ENCODE data around the gene GALNT7.

GALNT7 gene

DNA sequence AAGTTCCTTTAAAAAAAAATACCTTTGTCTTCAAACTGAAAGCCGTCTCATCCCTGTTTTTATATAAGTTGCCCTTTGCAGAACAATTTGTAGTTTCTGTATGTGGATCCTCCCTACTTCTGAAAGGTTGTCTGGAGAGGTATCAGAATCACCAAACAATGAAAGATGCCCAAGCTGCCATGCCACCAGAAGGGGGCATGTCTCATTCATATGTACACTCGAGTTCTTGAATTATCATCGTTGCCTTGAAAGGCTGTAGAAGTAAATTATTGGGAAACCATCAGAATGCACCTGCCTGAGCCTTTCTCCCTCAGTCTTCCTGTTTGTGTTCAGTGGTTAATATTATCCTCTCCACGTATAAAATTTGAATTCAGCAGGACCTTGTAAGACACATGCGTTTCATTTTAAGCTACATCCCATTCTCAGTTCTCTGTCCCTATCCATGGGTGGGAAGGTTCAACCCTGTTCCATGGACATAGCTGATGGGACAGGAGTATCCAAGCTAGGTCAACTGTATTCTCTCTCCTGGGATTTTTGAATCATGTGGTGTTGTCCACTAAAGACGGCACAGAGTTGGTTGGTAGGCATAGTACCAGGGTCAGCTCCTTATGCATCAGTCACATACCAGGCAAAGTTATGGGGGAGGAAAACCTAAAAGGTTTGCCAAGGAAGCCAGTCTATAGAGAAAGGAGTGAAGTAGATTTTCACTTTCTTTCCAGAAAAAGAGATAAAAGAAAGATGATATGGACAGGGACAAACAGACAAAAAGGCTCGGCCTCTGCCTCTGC, 24.0 kb downstream of the GALNT7 start:
- Histone ChIP-seq H3K9me3 (ENCODE audit: insufficient read depth, low read length) (no peaks in the 10 kb centered on the region), H3K4me2 (ENCODE audit: low read length) (peak overlapping the region; percentile 8; the same call in 1 of the 2 replicates), H3K36me3 (replicated peaks; ENCODE audit: low read depth, low read length) (no peaks in the 10 kb centered on the region), H4K20me1 (ENCODE audit: insufficient read depth, low read length) (no peaks in the 10 kb centered on the region), H2AFZ (ENCODE audit: low read depth, low read length) (no peak overlapping the region), H3K4me3 (ENCODE audit: low read length) (no peak overlapping the region), H3K9ac (ENCODE audit: low read length) (no peak overlapping the region), H3K27me3 (ENCODE audit: low read depth, low read length) (no peaks in the 10 kb centered on the region), H3K79me2 (ENCODE audit: low read length) (peaks cover 51% of the 10 kb centered on the region), H3K4me1 (ENCODE audit: low read length) (peaks cover 12% of the 10 kb centered on the region), H3K27ac (ENCODE audit: low read length) (no peak overlapping the region)
- no peak for TF ChIP-seq EZH2phosphoT487 (IDR thresholded peaks at IDR 0.05; ENCODE audit: low read depth)
- TF ChIP-seq, protein P1, sequence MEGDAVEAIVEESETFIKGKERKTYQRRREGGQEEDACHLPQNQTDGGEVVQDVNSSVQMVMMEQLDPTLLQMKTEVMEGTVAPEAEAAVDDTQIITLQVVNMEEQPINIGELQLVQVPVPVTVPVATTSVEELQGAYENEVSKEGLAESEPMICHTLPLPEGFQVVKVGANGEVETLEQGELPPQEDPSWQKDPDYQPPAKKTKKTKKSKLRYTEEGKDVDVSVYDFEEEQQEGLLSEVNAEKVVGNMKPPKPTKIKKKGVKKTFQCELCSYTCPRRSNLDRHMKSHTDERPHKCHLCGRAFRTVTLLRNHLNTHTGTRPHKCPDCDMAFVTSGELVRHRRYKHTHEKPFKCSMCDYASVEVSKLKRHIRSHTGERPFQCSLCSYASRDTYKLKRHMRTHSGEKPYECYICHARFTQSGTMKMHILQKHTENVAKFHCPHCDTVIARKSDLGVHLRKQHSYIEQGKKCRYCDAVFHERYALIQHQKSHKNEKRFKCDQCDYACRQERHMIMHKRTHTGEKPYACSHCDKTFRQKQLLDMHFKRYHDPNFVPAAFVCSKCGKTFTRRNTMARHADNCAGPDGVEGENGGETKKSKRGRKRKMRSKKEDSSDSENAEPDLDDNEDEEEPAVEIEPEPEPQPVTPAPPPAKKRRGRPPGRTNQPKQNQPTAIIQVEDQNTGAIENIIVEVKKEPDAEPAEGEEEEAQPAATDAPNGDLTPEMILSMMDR (IDR thresholded peaks at IDR 0.05; ENCODE audit: low read depth, low read length) = peak; percentile 65

DNA sequence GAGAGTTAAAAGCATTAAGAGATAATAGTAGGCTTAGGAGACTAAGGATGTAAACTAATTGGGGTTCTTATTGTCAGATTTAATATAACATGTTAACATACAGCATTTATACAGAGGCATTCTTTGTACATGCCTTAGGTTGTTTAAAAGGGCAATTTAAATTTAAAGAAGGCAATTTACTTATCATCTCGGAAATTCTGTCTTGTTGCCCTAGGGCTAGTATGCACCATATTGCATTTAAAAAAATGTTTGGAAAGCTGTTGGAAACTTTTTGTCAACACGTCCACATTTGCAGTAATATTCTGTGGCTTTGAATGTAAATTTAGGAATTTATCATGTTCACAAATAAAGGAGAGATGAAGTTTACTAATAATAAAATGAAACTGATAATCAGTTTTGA, 25.5 kb downstream of the GALNT7 start:
- no peaks in the 10 kb centered on the region for H3K27me3 ChIP-seq (ENCODE audit: low read depth, low read length)
- no peak overlapping the region for H3K9ac ChIP-seq (ENCODE audit: low read length)
- no peaks in the 10 kb centered on the region for H3K9me3 ChIP-seq (ENCODE audit: insufficient read depth, low read length)
- H3K4me1 ChIP-seq (ENCODE audit: low read length) = peaks cover 12% of the 10 kb centered on the region
- H3K36me3 ChIP-seq (replicated peaks; ENCODE audit: low read depth, low read length) = no peaks in the 10 kb centered on the region
- H3K4me2 ChIP-seq (ENCODE audit: low read length) = no peak overlapping the region
- no peak overlapping the region for H3K4me3 ChIP-seq (ENCODE audit: low read length)
- H4K20me1 ChIP-seq (ENCODE audit: insufficient read depth, low read length) = no peaks in the 10 kb centered on the region
- H3K27ac ChIP-seq (ENCODE audit: low read length) = no peak overlapping the region
- TF ChIP-seq, protein P1 (IDR thresholded peaks at IDR 0.05; ENCODE audit: low read depth, low read length) = no peak
- no peak for TF ChIP-seq EZH2phosphoT487 (IDR thresholded peaks at IDR 0.05; ENCODE audit: low read depth)
- no peak overlapping the region for H2AFZ ChIP-seq (ENCODE audit: low read depth, low read length)
- peaks cover 42% of the 10 kb centered on the region for H3K79me2 ChIP-seq (ENCODE audit: low read length)

DNA sequence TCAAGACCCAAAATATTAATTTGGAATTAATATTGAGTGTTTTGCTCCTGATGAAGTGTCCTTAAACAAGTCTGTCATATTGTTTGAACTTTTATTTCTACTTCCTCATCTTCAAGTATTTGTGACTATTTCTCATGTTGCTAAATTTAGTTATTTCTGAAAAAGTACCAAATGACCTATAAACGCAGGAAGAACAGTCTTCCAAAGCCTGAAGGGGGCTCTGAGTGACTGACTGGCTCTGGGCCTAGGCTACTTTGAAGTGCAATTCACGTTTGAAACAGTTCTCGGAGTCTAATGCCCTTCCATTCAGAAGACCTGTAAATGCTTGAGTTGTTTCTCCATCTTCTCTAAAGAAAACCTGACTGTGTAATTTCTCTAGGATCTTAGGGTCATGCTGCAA, 26.5 kb downstream of the GALNT7 start:
- peaks cover 39% of the 10 kb centered on the region for H3K79me2 ChIP-seq (ENCODE audit: low read length)

DNA sequence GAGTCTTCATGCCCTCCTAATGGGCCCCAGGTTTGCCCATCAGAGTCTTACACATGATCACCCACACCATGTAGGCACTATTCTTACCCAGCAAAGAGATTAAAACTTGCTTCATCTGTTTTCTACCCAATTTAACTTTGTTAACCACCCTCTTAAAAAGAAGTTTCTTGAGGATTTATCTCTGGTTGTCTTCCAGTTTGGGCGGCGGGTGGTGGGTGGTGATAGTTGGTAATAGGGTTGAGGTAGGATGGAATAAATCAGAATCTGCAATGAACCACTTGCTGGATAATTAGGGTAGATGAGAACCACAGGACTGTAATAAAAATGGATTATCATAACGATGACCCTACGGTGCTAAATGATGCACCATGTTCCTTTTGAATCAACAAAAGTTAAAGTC, 30.9 kb downstream of the GALNT7 start:
- Histone ChIP-seq H3K4me1 (ENCODE audit: low read length) (peaks cover 12% of the 10 kb centered on the region), H3K4me2 (ENCODE audit: low read length) (no peak overlapping the region), H2AFZ (ENCODE audit: low read depth, low read length) (no peak overlapping the region), H3K9ac (ENCODE audit: low read length) (no peak overlapping the region), H4K20me1 (ENCODE audit: insufficient read depth, low read length) (no peaks in the 10 kb centered on the region), H3K4me3 (ENCODE audit: low read length) (no peak overlapping the region), H3K9me3 (ENCODE audit: insufficient read depth, low read length) (peaks cover 5% of the 10 kb centered on the region; the same call in 1 of the 2 replicates), H3K79me2 (ENCODE audit: low read length) (peaks cover 18% of the 10 kb centered on the region), H3K27me3 (ENCODE audit: low read depth, low read length) (no peaks in the 10 kb centered on the region), H3K27ac (ENCODE audit: low read length) (no peak overlapping the region), H3K36me3 (replicated peaks; ENCODE audit: low read depth, low read length) (peaks cover 8% of the 10 kb centered on the region)
- TF ChIP-seq, protein P1 (IDR thresholded peaks at IDR 0.05; ENCODE audit: low read depth, low read length) = no peak
- TF ChIP-seq EZH2phosphoT487 (IDR thresholded peaks at IDR 0.05; ENCODE audit: low read depth) = no peak

More for the DNA sequence above, 26.5 kb downstream of the GALNT7 start:
- TF ChIP-seq, protein P1 (IDR thresholded peaks at IDR 0.05; ENCODE audit: low read depth, low read length) = no peak
- TF ChIP-seq EZH2phosphoT487 (IDR thresholded peaks at IDR 0.05; ENCODE audit: low read depth) = no peak
- Histone ChIP-seq H3K9ac (ENCODE audit: low read length) (no peak overlapping the region), H3K36me3 (replicated peaks; ENCODE audit: low read depth, low read length) (no peaks in the 10 kb centered on the region), H3K27me3 (ENCODE audit: low read depth, low read length) (no peaks in the 10 kb centered on the region), H3K9me3 (ENCODE audit: insufficient read depth, low read length) (no peaks in the 10 kb centered on the region), H3K4me3 (ENCODE audit: low read length) (no peak overlapping the region), H3K27ac (ENCODE audit: low read length) (no peak overlapping the region), H4K20me1 (ENCODE audit: insufficient read depth, low read length) (no peaks in the 10 kb centered on the region), H3K4me1 (ENCODE audit: low read length) (peaks cover 12% of the 10 kb centered on the region), H3K4me2 (ENCODE audit: low read length) (peak overlapping the region; percentile 26), H2AFZ (ENCODE audit: low read depth, low read length) (no peak overlapping the region)
